HG03520 (cell line): Measurements from ENCODE around the gene FIGNL1.

Source experiments
- ATAC-seq: cut with Tn5 transposase; IDR thresholded peaks from one replicate; pipeline ENCODE4 v1.9.1; 2021; ENCODE audit warnings: mild to moderate bottlenecking, moderate library complexity; ENCODE audit not compliant: unreplicated experiment

FIGNL1 gene

GRCh38 chr7:50449881-50450589 is at the start of gene FIGNL1:
Gene FIGNL1, minus strand, starts transcription at chr7:50450350. Its CDS starts 3,063 bp downstream, at chr7:50447287.
- peak; percentile 86 for ATAC-seq

GRCh38 chr7:50499092-50499491 is 48.9 kb upstream of the FIGNL1 start:
- no peak for ATAC-seq

- no peak for ATAC-seq
Measured at GRCh38 chr7:50497968-50498367, 47.8 kb upstream of the FIGNL1 start.

- no peak for ATAC-seq
Measured at GRCh38 chr7:50497068-50497642, 47.0 kb upstream of the FIGNL1 start.

- no peak for ATAC-seq
Measured at GRCh38 chr7:50496569-50496968, 46.4 kb upstream of the FIGNL1 start.

DNA sequence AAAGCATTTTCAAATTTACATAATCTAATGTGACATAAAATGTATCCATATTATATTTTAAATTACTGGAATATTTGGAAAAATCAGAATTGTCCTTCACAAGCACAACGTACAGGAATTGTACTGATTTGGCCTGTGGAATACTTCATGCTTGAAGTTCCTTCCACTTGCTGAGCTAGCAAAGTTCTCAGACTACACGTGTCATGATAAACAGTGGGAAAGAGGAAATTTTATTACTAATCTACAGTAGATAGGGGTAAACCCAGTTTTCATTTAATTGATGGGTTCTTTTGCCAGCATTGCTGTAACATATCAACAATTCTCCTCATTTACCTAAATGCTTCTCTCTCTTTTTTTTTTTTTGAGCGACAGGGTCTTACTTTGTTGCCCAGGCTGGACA is 45.6 kb upstream of the FIGNL1 start:
- no peak for ATAC-seq

GRCh38 chr7:50492770-50493519 is 42.8 kb upstream of the FIGNL1 start:
- ATAC-seq = no peak

GRCh38 chr7:50491943-50492342 is 41.8 kb upstream of the FIGNL1 start:
- no peak for ATAC-seq

- no peak for ATAC-seq
Measured at GRCh38 chr7:50491209-50491608, 41.1 kb upstream of the FIGNL1 start.

DNA sequence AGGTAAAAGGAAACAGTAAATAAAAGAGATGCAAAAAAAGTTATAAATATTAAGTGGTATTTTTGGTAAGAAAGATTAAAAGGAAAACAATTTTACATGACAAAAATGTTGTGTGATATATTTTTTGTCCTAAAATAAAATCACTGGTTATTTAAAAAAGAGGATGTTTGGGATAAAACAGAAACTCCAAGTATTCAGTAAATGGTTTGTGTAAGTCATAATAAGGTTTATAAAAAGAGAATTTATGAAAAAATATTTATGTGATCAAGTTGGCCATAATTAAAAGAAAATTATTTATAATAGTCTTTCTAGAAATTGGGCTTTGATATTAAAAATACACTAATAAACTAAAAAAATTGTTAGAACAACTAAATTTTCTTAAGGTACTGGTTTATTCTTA is 38.2 kb upstream of the FIGNL1 start:
- ATAC-seq = no peak

DNA sequence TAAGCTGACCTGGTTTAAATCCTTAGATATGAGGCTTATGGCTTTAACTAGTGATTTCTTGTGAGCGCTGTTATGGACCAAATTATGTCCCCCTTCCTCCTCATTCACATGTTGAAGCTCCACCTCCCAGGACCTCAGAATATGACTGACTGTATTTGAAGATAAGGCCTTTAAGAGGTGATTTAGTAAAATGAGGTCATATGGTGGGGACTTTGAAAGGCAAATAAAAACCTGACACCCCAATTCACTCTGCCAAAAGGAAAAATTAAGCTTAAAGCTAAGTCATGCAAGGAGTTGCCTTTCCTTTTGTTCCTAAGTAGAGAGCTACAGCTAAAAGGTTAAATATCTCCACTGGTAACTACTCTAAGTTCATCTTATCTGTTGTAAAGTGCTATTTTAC is 36.4 kb upstream of the FIGNL1 start:
- no peak for ATAC-seq

GRCh38 chr7:50481867-50482266 is 31.7 kb upstream of the FIGNL1 start:
- ATAC-seq = no peak

DNA sequence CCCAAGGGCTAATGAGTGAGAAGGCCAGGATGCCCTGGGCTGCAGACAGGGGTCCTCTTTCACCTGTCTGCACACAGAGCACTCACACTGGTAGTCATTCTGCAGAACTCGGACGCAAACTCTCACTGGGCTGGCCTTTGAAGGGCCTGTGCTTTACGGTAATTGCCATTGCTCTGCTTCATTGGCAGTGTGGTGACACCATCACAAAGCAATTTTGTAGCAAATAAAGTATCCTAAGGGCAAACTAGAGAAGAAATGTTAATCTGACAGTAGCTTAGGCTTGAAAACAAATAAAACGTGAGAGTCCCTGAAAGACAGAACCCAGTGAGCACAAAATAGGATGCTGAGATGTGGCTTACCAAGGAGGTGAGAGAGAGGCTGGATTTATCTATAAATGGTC is 30.6 kb upstream of the FIGNL1 start:
- ATAC-seq = no peak

- no peak for ATAC-seq
Measured at GRCh38 chr7:50479743-50480517, 29.8 kb upstream of the FIGNL1 start.

DNA sequence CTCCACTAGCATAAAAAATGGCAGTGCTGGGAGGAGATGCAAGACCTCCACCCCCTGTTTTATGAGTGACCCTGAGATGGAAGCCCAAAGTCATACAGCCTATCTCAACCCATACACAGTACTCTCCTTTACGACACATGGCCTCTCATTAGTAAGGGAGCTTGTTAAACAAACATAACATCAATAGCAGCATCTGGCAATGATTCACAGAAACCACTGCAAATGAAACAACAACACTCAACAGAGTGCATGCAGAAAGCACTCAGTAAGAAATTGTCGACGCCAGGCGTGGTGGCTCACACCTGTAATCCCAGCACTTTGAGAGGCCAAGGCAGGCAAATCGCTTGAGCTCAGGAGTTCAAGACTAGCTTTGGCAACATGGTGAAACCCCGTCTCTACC is 27.5 kb upstream of the FIGNL1 start:
- no peak for ATAC-seq

DNA sequence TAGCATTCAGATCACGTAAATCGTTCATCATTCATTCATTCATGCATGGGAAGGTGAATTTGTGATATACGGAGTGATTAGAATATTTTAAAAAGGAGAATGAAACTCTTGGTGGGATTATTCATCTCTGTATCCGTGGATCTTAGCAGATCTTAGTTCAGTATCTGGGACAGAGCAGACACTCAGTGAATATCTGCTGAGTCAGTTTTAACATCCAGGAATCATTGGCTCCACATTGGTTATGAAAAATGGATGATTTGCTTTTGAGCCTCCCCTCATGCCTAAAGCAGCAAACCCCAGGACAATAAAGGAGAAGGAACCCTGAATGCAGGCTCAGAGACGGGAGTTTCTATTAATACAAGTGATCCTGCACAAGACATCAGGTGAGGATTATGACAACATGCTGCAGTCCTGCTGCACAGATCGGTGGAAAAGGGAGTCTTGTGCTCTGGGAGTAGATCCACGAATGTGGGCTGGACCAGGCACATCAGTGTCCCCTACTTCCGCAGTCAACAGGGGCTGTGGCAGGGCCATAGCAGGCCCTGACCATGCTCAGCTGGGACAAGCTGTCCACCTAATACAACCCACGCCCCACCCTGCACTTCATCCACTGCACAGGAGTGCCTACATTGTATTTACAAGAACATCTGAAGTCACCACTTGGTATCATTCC is 26.9 kb upstream of the FIGNL1 start:
- no peak for ATAC-seq

DNA sequence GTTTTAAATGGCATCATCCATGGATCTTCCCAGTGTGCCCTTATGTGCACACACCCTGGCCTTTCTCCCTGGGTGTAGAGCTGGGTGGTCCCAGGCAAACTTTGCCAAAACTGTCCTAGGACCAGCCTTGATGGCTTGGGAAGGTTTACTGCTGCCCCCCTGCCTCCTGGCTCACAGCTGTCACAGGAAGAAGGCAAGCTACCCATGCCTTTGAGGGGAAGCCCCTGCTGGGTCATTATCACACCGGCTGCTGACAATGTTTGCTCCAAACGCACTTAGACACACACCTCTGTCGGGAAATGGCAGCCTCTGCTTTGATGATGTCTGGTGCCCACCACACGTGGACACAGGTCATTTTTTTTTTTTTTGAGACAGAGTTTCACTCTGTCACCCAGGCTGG is 25.2 kb upstream of the FIGNL1 start:
- ATAC-seq = no peak

- no peak for ATAC-seq
Measured at GRCh38 chr7:50474382-50475160, 24.4 kb upstream of the FIGNL1 start.

DNA sequence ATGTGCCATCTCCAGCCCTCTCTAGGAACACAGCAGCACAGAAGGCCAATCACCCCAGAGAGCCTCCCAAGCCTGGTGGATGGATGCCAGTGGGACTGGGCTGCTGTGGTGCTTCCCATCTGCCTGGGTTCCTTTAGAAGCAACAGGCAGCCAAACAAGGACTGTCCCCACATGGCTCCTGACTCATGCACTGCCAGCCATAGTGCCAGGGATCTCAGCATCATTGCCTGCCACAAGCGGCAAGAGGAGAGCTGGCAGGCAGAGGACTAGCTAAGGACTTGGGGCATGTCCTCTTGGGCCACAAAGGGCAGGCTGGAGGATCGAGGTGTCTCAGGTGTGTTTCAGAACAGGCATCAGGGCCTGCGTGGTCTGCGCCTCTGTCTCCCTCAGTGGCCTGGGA is 23.4 kb upstream of the FIGNL1 start:
- ATAC-seq = no peak

DNA sequence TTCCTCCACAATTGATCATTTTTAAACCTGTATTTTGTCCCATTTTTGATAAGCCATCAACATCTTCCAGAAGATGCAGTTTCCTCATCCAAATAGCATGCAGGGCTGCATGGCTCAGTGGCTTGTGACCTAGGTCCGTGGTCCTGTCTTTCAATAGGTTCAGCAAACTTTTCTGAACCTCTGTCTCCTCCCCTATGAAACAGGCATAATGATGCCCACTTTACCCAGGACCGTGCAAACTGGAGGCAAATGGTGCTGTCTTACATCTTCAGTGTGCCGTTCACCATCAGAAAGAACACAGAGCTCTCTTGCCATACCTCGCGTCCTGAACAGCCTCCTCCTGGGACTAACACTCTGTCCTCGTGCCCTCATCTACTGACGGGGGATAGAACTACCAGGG is 22.3 kb upstream of the FIGNL1 start:
- no peak for ATAC-seq
